Posterior vena cava (tissue), 2 donors: ENCODE results near the gene MYO1E. TPM values are rescaled to one million over a fixed set of nuclear protein-coding genes. Genes with fewer than 3 reads are reported as not detected.
"Not testable (repeated sequence)": the region's sequence is repeated elsewhere in the genome, so short reads cannot be mapped to it uniquely, and the experiment has no call there.

Experiments
- DNase-seq: peaks from one replicate; pipeline ENCODE4 v3.0.0-alpha.2; 2020; ENCODE audit warnings: low spot score
- intact Hi-C, 2 donors: fragments of 100-400 bp; cut with DNase I; formaldehyde crosslinking; loops; one replicate each; pipeline versions ENCODE4 v1.14.1 to v1.14.2; 2022 to 2023
- total RNA-seq, 2 donors: library from RNA; stranded (reverse); fragmentation: NEBNext Ultra II Directional; extraction: Animal tissue kit (Norgen Biotek cat#: 25700); gene quantifications; one replicate each; pipeline ENCODE4 v1.2.1, GENCODE V29; 2021
- donor health status: DM: yes; HTN: yes; CAD: no.
- donor health status: DM: yes; HTN: yes; CAD: no.

The MYO1E gene
- total RNA-seq, 2 donors from 2014 or later = 113 to 193 TPM

DNA sequence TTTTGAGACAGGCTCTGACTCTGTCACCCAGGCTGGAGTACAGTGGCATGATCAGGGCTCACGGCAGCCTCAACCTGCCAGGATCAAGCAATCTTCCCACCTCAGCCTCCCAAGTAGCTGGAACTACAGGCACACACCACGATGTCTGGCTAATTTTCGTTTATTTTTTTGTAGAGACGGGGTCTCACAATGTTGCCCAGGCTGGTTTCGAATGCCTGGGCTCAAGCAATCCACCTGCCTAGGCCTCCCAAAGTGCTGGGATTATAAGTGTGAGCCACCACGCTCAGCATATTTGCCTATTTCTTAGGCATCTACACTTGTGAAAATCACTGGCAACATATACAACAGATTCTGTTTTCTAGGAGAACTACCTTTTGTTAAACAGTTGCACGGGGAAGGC, 16.9 kb downstream of the MYO1E start:
- intact Hi-C loops = loop anchor here in 1 of 2 donors (10.0 kb wide), 1 partner anchor 51 kb away; no protein-coding TSS in a partner anchor
- no peak for DNase-seq

DNA sequence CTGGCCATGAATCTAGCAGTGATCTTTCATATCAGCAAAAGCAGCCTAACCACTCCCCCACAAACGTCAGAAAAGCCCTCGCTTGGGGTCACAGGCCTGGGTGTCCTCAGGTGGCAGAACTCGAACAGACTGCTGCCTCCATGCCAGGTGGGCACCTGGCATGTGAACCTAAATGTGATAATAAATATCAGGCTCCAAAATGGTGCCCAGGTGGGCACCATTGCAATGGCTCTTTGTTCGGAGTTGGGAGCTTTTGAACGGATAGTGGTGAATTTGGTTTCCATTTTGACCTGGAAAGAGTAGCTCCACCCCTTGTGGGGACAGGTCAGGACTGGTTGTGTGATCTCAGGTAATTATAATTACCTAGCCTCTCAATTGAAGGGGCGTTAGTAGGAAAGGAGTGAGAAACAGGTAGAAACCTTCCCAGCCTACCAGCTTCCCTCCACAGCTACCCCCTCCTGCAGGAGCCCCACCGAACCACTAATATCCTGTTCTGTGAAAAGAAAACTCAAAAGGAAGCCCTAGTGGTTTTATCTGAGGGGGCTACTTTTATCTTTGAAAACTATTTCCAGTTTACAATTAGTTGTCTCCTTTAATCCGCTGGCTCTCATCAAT, 18.1 kb downstream of the MYO1E start:
- no peak for DNase-seq
- intact Hi-C loops = loop anchor here in 1 of 2 donors (10.0 kb wide), 1 partner anchor 50 kb away; no protein-coding TSS in a partner anchor

DNA sequence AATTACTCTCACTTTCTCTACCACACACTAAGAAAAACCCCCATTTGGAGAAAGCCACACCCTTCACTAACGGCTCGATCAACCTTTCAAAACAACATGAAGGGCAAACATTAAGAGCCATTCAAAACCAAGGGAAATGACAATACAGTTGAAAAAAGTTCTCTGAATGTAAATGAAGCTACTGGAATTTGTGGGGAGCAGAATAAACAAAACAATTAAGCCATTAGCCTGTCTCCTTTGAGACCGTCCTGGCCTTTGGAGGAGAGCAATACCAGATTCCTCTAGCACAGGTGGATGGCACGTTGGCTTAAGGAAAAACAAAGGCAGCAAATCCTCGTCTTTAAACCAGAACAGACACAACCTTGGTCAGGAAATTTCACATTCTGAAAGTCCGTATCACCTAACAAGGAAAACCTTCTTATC, 18.7 kb downstream of the MYO1E start:
- no peak for DNase-seq
- intact Hi-C loops = loop anchor here in 1 of 2 donors (10.0 kb wide), 1 partner anchor 49 kb away; no protein-coding TSS in a partner anchor

DNA sequence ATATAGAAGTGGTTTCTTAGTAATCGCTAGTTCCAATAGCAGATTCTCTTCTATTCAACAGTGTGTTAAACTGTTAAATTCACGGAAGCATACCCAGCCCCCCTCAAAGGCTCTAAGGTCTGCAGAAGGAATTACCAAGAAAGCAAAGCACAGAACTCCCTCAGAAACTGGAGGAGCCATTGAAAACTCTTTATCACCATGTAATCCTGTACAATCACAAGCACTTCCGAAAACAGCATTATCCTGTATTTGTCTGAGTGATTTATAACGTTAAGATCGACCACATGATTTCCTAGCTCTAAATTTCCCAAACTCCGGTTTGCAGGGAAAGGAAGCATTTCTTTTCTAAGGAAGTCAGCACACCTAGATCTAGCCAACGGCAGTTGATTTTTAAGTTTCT, 20.0 kb downstream of the MYO1E start:
- no peak for DNase-seq
- intact Hi-C loops = loop anchor here in 1 of 2 donors (10.0 kb wide), 1 partner anchor 48 kb away; no protein-coding TSS in a partner anchor

DNA sequence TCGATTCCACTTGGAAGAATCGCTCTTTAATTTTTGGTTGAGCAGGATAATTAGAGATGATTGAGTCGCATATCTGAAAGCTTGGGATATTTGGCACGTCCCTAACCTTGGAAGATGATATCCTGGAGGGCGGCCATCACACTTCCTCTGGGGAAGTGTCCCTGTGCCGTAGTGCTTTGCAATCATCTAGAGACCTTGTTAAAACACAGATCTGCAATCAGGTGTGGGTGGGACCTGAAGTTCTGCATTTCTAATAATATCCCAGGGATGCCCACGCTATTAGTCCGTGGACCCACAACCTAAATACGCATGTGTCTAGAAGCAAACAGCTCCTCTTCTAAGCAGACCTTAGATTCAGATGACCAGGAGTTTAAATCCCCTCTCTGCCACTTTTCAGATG, 20.5 kb downstream of the MYO1E start:
- no peak for DNase-seq
- intact Hi-C loops = loop anchor here in 1 of 2 donors (10.0 kb wide), 1 partner anchor 47 kb away; no protein-coding TSS in a partner anchor

DNA sequence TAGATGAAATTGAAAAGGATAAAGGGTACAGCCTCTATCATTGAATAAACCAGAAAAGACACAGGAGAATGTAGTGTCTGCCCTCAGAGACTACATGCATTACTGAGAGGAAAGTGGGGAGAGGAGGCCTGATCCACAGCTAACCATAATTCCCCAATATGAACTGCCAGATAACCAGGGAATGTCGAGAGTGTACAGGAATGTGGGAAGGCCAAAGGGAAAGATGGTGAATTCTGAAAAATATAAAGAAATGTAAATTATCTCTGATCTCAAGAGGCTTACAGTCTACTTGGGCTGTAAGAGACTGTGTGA, 22.3 kb downstream of the MYO1E start:
- intact Hi-C loops = loop anchor here in 1 of 2 donors (10.0 kb wide), 1 partner anchor 46 kb away; no protein-coding TSS in a partner anchor
- DNase-seq = no peak

DNA sequence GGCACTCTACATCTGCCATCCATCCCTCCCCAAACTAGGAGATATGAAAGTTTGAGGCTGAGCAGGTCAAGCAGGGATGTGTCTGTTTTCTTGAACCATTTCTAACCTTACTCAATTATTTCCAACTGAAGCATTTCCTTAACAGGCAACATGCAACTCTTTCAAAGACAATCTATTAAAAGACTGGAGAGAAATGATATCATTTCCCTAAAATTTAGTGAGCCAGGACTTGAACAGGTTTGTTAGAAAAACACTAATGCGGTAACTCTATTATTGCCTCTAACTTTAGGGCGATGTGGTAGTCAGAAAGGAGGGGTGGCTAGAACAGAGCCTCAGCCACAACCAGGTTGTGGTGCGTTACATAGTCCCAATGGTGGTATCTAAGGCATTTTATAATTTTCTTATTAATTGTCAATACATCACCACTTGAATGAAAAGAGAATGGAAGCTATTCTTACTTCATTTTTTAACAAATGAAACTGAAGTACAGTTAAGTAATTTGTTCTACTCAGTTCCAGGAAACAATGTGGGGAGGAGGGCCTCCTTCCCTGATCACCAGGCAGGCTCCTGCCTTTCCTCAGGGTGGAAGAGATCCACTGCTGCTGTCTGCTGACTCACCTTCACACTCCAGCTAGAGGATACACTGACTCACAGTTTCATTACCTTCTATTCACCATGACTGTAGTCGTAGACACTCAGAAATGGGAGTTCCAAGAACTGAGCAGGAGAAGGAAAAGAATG, 22.8 kb downstream of the MYO1E start:
- DNase-seq = no peak
- intact Hi-C loops = loop anchor here in 1 of 2 donors (10.0 kb wide), 1 partner anchor 45 kb away; no protein-coding TSS in a partner anchor

DNA sequence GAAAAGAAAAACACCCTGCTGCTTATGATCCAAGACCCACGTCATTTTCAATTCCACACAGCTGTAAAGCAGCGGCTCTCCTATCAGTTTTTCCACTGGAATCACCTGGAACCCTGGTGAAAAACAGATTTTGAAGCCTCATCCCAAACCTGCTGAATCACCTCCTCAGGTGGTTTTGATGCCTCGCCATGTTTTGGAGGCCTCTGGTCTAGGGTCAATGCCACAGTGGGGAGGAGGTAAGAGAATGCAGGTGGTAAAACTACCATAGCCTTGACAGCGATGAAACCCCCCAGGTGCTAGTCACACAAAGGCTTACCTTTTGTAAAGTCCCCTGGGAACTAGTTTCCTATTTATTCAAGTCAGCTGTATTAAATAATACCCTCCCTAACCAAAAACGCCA, 24.8 kb downstream of the MYO1E start:
- intact Hi-C loops = no loop called here
- DNase-seq = no peak

DNA sequence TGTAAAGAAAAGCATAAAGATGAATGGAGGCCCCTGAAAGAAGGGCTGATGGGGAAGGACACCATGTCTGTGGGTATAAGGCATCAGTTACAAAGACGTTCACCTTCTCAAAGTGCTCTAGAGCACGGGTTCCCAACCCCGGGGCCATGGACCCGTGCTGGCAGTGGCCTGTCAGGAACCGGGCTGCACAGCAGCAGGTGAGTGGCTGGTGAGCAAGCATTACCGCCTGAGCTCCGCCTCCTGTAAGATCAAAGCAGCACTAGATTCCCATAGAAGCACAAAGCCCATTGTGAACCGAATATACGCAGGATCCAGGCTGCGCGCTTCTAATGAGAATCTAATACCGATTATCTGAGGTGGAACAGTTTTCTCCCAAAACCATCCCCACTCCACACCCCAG, 25.7 kb downstream of the MYO1E start:
- DNase-seq = no peak
- intact Hi-C loops = no loop called here

DNA sequence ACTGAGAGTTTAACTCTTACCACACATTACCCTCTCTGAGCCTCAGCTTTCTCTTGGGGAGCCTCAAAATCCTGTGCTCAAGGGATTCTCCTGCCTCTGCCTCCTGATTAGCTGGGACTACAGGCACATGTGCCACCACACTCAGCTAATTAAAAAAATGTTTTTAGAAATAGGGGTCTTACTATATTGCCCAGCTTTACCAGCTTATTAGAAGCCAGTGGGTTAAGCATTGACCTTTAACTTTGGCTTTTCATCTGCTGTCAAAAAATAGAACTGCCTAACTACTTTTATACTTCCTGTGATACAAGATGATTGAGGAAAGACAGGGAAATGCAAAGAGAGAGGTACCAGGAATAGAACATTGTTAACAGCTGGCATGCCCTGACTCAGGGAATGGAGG, 27.3 kb downstream of the MYO1E start:
- intact Hi-C loops = no loop called here

DNA sequence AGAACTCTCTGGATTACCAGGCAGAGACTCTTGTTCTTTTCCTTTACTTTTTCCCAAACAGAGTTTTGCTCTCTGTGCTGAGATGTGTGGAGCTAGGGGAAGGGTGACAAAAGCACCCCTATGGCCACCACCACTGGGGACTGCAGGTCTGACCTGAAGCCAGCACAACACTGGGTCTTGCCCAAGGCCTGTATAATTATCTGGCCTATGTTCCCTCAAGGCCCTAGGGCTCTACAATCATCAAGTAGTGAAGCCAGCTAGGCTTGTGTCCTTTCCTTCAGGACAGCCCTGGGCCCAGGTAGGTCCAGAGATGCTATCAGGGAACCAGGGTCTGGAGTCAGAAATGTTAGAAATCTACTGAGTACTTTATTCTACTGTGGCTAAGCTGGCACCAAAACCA, 28.4 kb downstream of the MYO1E start:
- intact Hi-C loops = no loop called here
- DNase-seq = no peak

More for the DNA sequence above, 27.3 kb downstream of the MYO1E start:
- no peak for DNase-seq

DNA sequence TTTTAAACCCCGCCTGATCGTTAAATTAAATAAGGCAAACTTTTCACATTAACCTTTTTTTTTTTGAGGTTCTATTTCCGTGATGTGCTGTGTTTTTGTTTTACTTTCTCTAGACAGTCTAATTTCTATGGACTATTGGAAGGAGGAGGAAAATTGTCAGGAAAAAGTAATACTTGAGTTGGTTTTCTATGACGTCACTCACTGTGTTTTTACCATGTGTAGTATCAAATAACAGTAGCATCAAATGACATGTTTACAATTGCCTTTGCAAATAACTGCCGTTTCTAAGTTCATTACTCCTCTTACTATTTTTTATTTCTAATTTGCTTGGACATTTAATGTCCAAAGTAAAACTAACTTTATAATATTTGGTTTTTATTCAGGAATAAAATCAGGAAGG, 32.3 kb downstream of the MYO1E start:
- no peak for DNase-seq
- intact Hi-C loops = no loop called here

DNA sequence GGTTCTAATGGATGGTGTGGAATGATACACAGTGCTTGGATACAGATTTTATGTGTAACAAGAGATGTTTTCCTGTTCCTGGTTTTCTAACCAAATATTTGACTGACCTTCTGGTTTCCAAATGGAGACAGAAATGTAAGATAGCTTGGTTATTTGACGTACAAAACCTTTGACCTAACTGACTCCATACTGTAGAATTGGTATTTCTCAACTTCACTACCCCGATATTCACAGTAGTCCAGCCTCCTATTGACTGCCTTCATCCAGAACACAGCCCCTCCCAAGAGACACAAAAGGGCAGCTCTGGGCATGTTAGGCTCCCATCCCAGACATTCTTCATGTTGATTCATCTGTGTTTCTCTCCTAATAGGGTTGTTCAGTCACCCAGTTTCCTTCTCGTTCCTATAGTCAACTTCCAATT, 33.4 kb downstream of the MYO1E start:
- DNase-seq = no peak
- intact Hi-C loops = no loop called here

DNA sequence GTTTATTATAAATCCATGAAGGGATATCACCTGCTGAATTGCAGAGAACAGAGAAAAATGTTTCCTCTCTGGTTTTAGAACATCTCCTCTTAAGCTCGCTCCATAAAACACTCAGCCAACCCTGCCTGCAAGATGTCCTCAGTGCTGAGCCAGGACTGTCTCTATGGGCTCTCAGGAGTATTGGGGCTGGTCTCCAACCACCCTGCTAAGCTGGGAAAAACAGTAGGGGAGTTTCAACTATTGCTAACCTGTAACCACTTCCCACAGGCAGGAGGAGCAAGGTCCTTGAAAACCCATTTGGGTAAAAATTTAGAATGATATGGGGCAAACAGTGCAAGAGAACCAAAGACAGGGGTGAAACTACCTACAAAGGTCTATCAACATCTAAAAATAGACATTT, 34.3 kb downstream of the MYO1E start:
- intact Hi-C loops = no loop called here

DNA sequence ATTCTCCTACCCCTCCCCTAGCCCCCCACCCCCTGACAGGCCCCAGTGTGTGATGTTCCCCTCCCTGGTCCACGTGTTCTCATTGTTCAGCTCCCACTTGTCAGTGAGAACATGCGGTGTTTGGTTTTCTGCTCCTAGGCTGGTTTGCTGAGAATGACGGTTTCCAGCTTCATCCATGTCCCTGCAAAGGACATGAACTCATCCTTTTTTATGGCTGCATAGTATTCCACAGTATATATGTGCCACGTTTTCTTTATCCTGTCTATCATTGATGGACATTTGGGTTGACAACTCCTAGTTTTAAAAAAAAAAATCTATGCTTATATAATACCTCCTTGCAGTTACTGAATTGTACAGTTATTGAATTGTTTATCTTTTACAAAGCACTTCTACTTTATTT, 35.9 kb downstream of the MYO1E start:
- DNase-seq, intact Hi-C loops: not testable (repeated sequence)

More for the DNA sequence above, 34.3 kb downstream of the MYO1E start:
- no peak for DNase-seq

DNA sequence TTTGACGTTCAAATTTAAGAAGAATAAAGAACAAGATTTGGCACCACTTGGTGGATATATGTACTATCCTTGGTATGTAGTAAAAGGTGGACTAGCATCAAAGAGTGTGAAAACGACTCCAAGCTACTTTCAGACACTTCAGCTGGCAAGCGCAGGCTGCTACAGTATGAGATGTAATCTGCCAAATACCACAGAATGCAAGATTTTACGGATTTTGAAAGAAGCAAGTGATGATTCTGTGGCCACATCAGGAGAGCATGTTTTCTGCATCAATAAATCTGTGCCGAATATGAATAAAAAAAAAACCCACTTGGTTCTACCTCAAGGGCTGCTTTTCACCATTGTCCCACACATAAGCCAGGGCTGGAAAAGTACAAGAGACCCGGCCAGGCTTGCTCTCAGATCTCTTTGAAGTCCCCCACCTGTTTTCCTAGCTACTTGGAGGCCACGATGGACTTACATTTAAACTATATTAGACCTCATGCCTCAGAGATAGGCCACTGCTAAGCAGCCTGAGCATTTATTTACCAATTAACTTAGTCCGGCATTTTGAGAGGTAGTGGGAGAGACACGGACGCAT, 37.4 kb downstream of the MYO1E start:
- intact Hi-C loops = no loop called here
- DNase-seq = no peak

DNA sequence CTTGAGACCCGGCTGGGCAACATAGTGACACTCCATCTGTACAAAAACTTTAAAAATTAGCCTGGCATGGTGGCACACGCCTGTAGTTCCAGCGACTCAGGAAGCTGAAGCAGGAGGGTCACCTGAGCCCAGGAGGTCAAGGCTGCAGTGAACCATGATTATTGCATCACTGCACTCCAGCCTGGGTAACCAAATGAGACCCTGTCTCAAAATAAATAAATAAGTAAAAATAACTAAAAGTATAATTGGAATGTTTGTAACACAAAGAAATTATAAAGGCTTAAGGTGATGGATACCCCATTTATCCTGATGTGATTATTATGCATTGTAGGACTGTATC, 38.6 kb downstream of the MYO1E start:
- intact Hi-C loops = no loop called here

DNA sequence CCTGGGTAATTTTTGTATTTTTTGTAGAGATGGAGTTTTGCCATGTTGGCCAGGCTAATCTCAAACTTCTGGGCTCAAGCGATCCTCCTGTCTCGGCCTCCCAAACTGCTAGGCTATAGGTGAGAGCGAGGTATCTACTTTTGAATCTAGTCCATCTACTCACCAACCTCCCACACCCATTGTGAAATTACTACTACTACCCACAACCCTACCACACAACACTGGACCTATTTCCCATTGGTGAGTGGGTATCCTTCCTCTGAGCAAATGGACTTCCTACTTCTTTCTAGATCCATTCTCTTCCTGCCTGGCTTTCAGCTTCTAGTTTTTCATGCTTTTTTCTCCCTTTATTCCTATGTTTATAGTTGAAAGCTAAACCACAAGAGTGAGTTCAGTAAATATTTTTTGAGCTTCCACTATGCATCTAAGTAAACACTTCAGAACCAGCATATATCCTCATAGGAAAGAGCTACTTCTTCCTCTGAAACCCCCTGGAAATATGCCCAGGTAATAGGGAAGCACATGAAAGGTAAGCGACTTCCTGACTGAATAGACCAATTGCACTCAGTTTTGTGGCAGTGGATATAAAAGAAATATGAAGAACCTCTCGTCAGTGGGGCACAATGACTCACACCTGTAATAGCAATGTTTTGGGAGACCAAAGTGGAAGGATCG, 39.1 kb downstream of the MYO1E start:
- intact Hi-C loops = no loop called here
- DNase-seq = no peak

More for the DNA sequence above, 38.6 kb downstream of the MYO1E start:
- no peak for DNase-seq

DNA sequence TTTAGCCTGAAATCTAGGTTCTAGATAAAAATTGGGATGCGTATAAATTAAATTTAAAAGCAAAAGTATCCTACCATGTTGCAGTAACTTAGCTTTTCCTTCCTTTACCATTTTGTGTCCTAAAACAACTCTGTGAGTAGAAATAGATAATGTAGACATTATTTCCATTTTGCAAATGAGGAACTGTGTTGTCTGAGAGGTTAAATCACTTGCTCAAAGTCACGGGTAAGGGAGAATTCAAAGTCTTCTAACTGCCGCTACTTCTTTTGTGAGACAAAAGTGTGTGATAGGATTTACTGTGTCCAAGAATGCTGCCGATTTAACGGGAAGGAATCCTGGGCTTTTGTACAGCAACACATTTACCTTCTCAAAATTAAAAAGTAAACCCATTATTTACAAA, 40.7 kb downstream of the MYO1E start:
- intact Hi-C loops = no loop called here
- DNase-seq = no peak

DNA sequence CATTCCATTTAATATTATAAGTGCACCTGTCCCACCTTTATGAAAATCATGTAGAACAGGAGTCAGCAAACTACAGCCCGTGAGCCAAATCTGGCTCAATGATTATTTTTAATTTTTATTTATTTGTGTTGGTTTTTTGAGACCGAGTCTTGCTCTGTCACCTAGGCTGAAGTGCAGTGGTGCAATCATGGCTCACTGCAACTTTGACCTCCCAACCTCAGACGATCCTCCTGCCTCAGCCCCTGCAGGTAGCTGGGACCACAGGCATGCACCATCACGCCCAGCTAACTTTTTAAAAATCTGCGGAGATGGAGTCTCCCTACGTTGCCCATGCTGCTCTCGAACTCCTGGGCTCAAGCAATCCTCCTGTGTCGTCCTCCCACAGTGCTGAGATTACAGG, 42.0 kb downstream of the MYO1E start:
- DNase-seq = no peak
- intact Hi-C loops = no loop called here
